Type B pancreatic cell (in vitro differentiated cells): Measurements from ENCODE around the gene EGFL7. TPM values are rescaled to one million over a fixed set of nuclear protein-coding genes. Genes with fewer than 3 reads are reported as not detected.

Source experiments
- DNase-seq: peaks from one replicate; pipeline ENCODE4 v3.0.0; 2021; ENCODE audit warnings: mixed read lengths; ENCODE audit not compliant: unreplicated experiment; ENCODE audit errors: extremely low spot score
- H3K27ac Mint-ChIP-seq: 2 replicates; pipeline ENCODE4 v1.8.0; 2021; ENCODE audit warnings: mild to moderate bottlenecking, mixed read lengths
- H3K27me3 Mint-ChIP-seq: 2 replicates; pipeline ENCODE4 v1.8.0; 2021; ENCODE audit warnings: mixed read lengths
- H3K36me3 Mint-ChIP-seq: 2 replicates; pipeline ENCODE4 v1.8.0; 2021; ENCODE audit warnings: mixed read lengths
- H3K4me1 Mint-ChIP-seq: one replicate; pipeline ENCODE4 v1.8.0; 2021; ENCODE audit warnings: mixed read lengths; ENCODE audit not compliant: unreplicated experiment
- H3K4me3 Mint-ChIP-seq: 2 replicates; pipeline ENCODE4 v1.8.0; 2021; ENCODE audit warnings: mild to moderate bottlenecking, mixed read lengths
- H3K9me3 Mint-ChIP-seq: 2 replicates; pipeline ENCODE4 v1.8.0; 2021; ENCODE audit warnings: mixed read lengths
- CTCF ChIP-seq: fragments of 200-600 bp; sonication (generic); conservative IDR thresholded peaks from 2 replicates; pipeline ENCODE4 v1.5.0; 2021; ENCODE audit warnings: antibody characterized with exemption, mild to moderate bottlenecking
- total RNA-seq: library from RNA; stranded (reverse); gene quantifications from 2 replicates; pipeline ENCODE4 v1.2.1, GENCODE V29; 2021; ENCODE audit warnings: low replicate concordance

The EGFL7 gene
- total RNA-seq, 1 donor from 2014 or later: 20.7 TPM

- TF ChIP-seq CTCF: no peak
- no peak overlapping the region for H3K4me3 Mint-ChIP-seq
- H3K27me3 Mint-ChIP-seq: no peaks in the 10 kb centered on the region
- H3K4me1 Mint-ChIP-seq: peaks cover 6% of the 10 kb centered on the region
- no peak for DNase-seq
- no peaks in the 10 kb centered on the region for H3K9me3 Mint-ChIP-seq
- H3K36me3 Mint-ChIP-seq: no peaks in the 10 kb centered on the region
- H3K27ac Mint-ChIP-seq: no peak overlapping the region
Measured at GRCh38 chr9:136681945-136682699, 19.4 kb downstream of the EGFL7 start.

- Mint-ChIP-seq H3K27ac (no peak overlapping the region), H3K4me1 (peaks cover 6% of the 10 kb centered on the region), H3K36me3 (no peaks in the 10 kb centered on the region), H3K4me3 (no peak overlapping the region), H3K9me3 (no peaks in the 10 kb centered on the region), H3K27me3 (no peaks in the 10 kb centered on the region)
- DNase-seq: no peak
- no peak for TF ChIP-seq CTCF
Measured at GRCh38 chr9:136682710-136683109, 20.0 kb downstream of the EGFL7 start.

- no peaks in the 10 kb centered on the region for H3K27me3 Mint-ChIP-seq
- no peak for TF ChIP-seq CTCF
- no peak overlapping the region for H3K4me3 Mint-ChIP-seq
- H3K36me3 Mint-ChIP-seq: no peaks in the 10 kb centered on the region
- H3K9me3 Mint-ChIP-seq: no peaks in the 10 kb centered on the region
- H3K4me1 Mint-ChIP-seq: peaks cover 6% of the 10 kb centered on the region
- DNase-seq: no peak
- H3K27ac Mint-ChIP-seq: no peak overlapping the region
Measured at GRCh38 chr9:136683173-136683745, 20.5 kb downstream of the EGFL7 start.

GRCh38 chr9:136683755-136684154, 21.0 kb downstream of the EGFL7 start:
- TF ChIP-seq CTCF: no peak
- Mint-ChIP-seq H3K27me3 (no peaks in the 10 kb centered on the region), H3K4me1 (peaks cover 6% of the 10 kb centered on the region), H3K4me3 (no peak overlapping the region), H3K9me3 (no peaks in the 10 kb centered on the region), H3K36me3 (no peaks in the 10 kb centered on the region), H3K27ac (no peak overlapping the region)
- no peak for DNase-seq

GRCh38 chr9:136684339-136684738, 21.6 kb downstream of the EGFL7 start:
- Mint-ChIP-seq H3K4me1 (peaks cover 6% of the 10 kb centered on the region), H3K36me3 (no peaks in the 10 kb centered on the region), H3K9me3 (no peaks in the 10 kb centered on the region), H3K27me3 (no peaks in the 10 kb centered on the region), H3K4me3 (no peak overlapping the region), H3K27ac (no peak overlapping the region)
- TF ChIP-seq CTCF: no peak
- DNase-seq: no peak
